Limb (tissue), 2 donors: ENCODE data around the gene LRCH4.
A peak's percentile ranks its signal among the peaks of the same experiment; 100 is the strongest.
"Not testable (repeated sequence)": the region's sequence is repeated elsewhere in the genome, so short reads cannot be mapped to it uniquely, and the experiment has no call there.

ENCODE experiments used
- DNase-seq, 2 donors: peaks; one replicate each; pipeline ENCODE4 v3.0.0-alpha.2; 2016; ENCODE audit errors: extremely low spot score in 2 of 2

The LRCH4 gene

GRCh38 chr7:100567751-100568175 lies 18.2 kb downstream of the LRCH4 start:
- no peak for DNase-seq

GRCh38 chr7:100567031-100567730 lies 18.7 kb downstream of the LRCH4 start:
- no peak for DNase-seq

- DNase-seq, result no peak
These were observed 19.9 kb downstream of the LRCH4 start for GRCh38 chr7:100566018-100566531.

GRCh38 chr7:100565133-100565571 lies 20.8 kb downstream of the LRCH4 start:
- no peak for DNase-seq

GRCh38 chr7:100564405-100564804 lies 21.5 kb downstream of the LRCH4 start:
- DNase-seq, result not testable (repeated sequence)

- DNase-seq, result peak; percentile 47 to 84
These were observed 22.0 kb downstream of the LRCH4 start for GRCh38 chr7:100563809-100564400.

GRCh38 chr7:100563100-100563564 lies 22.8 kb downstream of the LRCH4 start:
- DNase-seq, result no peak

- no peak for DNase-seq
These were observed 23.5 kb downstream of the LRCH4 start for GRCh38 chr7:100562195-100563099.

GRCh38 chr7:100561491-100562194 lies 24.3 kb downstream of the LRCH4 start:
- no peak for DNase-seq

- no peak for DNase-seq
These were observed 26.8 kb downstream of the LRCH4 start for GRCh38 chr7:100559127-100559526.

- DNase-seq, result no peak
These were observed 29.4 kb downstream of the LRCH4 start for GRCh38 chr7:100556541-100556940.

- DNase-seq, result no peak
These were observed 30.2 kb downstream of the LRCH4 start for GRCh38 chr7:100555701-100556100.

GRCh38 chr7:100553032-100553431 lies 32.9 kb downstream of the LRCH4 start:
- no peak for DNase-seq

- DNase-seq, result no peak
These were observed 33.4 kb downstream of the LRCH4 start for GRCh38 chr7:100552532-100552931.

- not testable (repeated sequence) for DNase-seq
These were observed 37.5 kb downstream of the LRCH4 start for GRCh38 chr7:100548446-100548845.

- no peak for DNase-seq
These were observed 38.1 kb downstream of the LRCH4 start for GRCh38 chr7:100547872-100548271.

GRCh38 chr7:100546926-100547800 lies 38.8 kb downstream of the LRCH4 start:
- no peak for DNase-seq

- DNase-seq, result no peak
These were observed 39.6 kb downstream of the LRCH4 start for GRCh38 chr7:100546129-100546925.
